Breast epithelium (tissue), 4 donors: ENCODE measurements around the gene C1orf53. TPM values are rescaled to one million over a fixed set of nuclear protein-coding genes. Genes with fewer than 3 reads are reported as not detected.
"Not testable (repeated sequence)": the region's sequence is repeated elsewhere in the genome, so short reads cannot be mapped to it uniquely, and the experiment has no call there.

Experiments
- DNase-seq, 2 donors: peaks; one replicate each; pipeline ENCODE4 v3.0.0-alpha.2; 2019; ENCODE audit warnings: low spot score in 2 of 2
- H3K27ac ChIP-seq, 2 donors: fragments of 200-600 bp; sonication (generic) in 1 of 2; one replicate each; pipeline ENCODE4 v1.5.1; 2016 to 2019; ENCODE audit warnings: mild to moderate bottlenecking in 1 of 2
- H3K27me3 ChIP-seq, 2 donors: fragments of 200-600 bp; sonication (generic) in 1 of 2; one replicate each; pipeline versions ENCODE4 v1.5.1 to v1.6.0; 2017 to 2019; ENCODE audit warnings: control low read depth in 1 of 2, mild to moderate bottlenecking in 1 of 2
- H3K36me3 ChIP-seq: fragments of 200-600 bp; one replicate; pipeline ENCODE4 v1.5.1; 2019
- H3K4me1 ChIP-seq, 2 donors: fragments of 200-600 bp; sonication (generic); one replicate each; pipeline ENCODE4 v1.5.1; 2016 to 2019; ENCODE audit warnings: control low read depth in 1 of 2
- H3K4me3 ChIP-seq, 3 donors: fragments of 200-600 bp; sonication (generic); 1 replicate in 2 of 3; 2 replicates in 1 of 3; pipeline ENCODE4 v1.5.1; 2016 to 2019; ENCODE audit warnings: mild to moderate bottlenecking in 3 of 3, moderate library complexity in 2 of 3
- H3K9me3 ChIP-seq, 2 donors: fragments of 200-600 bp; sonication (generic) in 1 of 2; one replicate each; pipeline ENCODE4 v1.5.1; 2016 to 2019; ENCODE audit warnings: control low read depth in 1 of 2
- CTCF ChIP-seq, 3 donors: fragments of 450-650 bp; IDR thresholded peaks; one replicate each; pipeline ENCODE4 v1.5.1; 2016 to 2017; ENCODE audit warnings: antibody characterized with exemption in 3 of 3, mild to moderate bottlenecking in 3 of 3, moderate library complexity in 3 of 3
- POLR2A ChIP-seq: fragments of 450-650 bp; IDR thresholded peaks from one replicate; pipeline ENCODE4 v1.6.1; 2016; ENCODE audit warnings: antibody characterized with exemption, mild to moderate bottlenecking, moderate library complexity
- POLR2AphosphoS5 ChIP-seq, 3 donors: sonication (generic); formaldehyde crosslinking; IDR thresholded peaks; one replicate each; pipeline ENCODE4 v1.6.1; 2017; ENCODE audit warnings: antibody characterized with exemption in 3 of 3
- intact Hi-C: fragments of 100-400 bp; cut with DNase I; formaldehyde crosslinking; loops from one replicate; pipeline ENCODE4 v1.15.1; 2023; ENCODE audit warnings: low total_unique reads
- total RNA-seq, 3 donors: library from RNA; depleted of rRNA; stranded (reverse); fragments of >200 nt; gene quantifications; one replicate each; pipeline ENCODE4 v1.1.0, GENCODE V29; 2016

Gene C1orf53
- total RNA-seq, 3 donors from 2014 or later = 2.0 to 2.6 (median 2.6) TPM

DNA sequence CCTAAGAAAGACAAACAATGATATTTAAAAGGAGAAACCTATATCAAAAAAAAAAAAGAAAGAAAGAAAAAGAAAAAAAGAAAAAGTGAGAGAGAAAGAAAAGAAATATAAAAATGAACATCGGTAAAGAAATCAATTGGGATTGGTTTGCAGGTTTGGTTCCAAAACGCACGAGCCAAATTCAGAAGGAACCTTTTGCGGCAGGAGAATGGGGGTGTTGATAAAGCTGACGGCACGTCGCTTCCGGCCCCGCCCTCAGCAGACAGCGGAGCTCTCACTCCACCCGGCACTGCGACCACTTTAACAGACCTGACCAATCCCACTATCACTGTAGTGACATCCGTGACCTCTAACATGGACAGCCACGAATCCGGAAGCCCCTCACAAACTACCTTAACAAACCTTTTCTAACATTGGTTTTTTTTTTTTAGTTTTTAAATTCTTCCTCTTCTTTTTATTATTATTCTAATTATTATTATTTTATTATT is 26.5 kb downstream of the C1orf53 start:
- Histone ChIP-seq H3K4me1 (no peaks in the 10 kb centered on the region), H3K4me3 (no peak overlapping the region), H3K36me3 (no peaks in the 10 kb centered on the region), H3K27me3 (peaks cover 0 to 56% of the 10 kb centered on the region in 2 donors), H3K9me3 (no peaks in the 10 kb centered on the region), H3K27ac (no peak overlapping the region)
- no peak for TF ChIP-seq CTCF (IDR thresholded peaks at IDR 0.05)
- TF ChIP-seq POLR2AphosphoS5 (IDR thresholded peaks at IDR 0.05) = no peak
- TF ChIP-seq POLR2A = no peak
- intact Hi-C loops = no loop called here
- DNase-seq = no peak

- no peak for TF ChIP-seq CTCF (IDR thresholded peaks at IDR 0.05)
- TF ChIP-seq POLR2AphosphoS5 (IDR thresholded peaks at IDR 0.05) = no peak
- no peak for TF ChIP-seq POLR2A
These were observed 30.6 kb downstream of the C1orf53 start for GRCh38 chr1:197933016-197933415.

DNA sequence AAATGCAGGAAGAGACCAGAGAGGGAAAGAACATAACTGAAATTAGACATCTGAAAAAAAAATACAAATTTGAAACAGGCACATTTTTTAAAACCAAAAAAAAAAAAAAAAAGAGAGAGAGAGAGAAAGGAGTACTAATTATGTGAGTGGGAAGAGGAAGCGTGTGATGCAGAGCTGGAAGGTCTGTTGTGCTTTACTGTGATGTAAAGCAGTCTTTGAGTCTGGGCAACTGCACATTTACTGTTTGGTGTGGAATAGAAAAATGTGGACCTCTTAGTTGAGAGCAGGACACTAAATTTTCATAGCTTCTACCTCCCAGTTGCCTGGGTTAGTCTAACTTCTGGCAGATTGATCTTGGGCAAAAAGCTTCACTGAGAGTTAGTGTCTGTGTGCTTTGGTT is 31.2 kb downstream of the C1orf53 start:
- no peaks in the 10 kb centered on the region for H3K4me1 ChIP-seq
- no peak overlapping the region for H3K27ac ChIP-seq
- H3K27me3 ChIP-seq = peaks cover 0 to 55% of the 10 kb centered on the region in 2 donors
- TF ChIP-seq POLR2AphosphoS5 (IDR thresholded peaks at IDR 0.05) = no peak
- TF ChIP-seq CTCF (IDR thresholded peaks at IDR 0.05) = no peak
- no peak for TF ChIP-seq POLR2A
- DNase-seq = no peak
- intact Hi-C loops = no loop called here
- no peak overlapping the region for H3K4me3 ChIP-seq
- H3K36me3 ChIP-seq = no peaks in the 10 kb centered on the region
- no peaks in the 10 kb centered on the region for H3K9me3 ChIP-seq

More at GRCh38 chr1:197933016-197933415, 30.6 kb downstream of the C1orf53 start:
- intact Hi-C loops = no loop called here
- DNase-seq = no peak
- no peak overlapping the region for H3K4me3 ChIP-seq
- H3K4me1 ChIP-seq = no peaks in the 10 kb centered on the region
- peaks cover 0 to 60% of the 10 kb centered on the region in 2 donors for H3K27me3 ChIP-seq
- H3K36me3 ChIP-seq = no peaks in the 10 kb centered on the region
- no peak overlapping the region for H3K27ac ChIP-seq
- H3K9me3 ChIP-seq = no peaks in the 10 kb centered on the region

DNA sequence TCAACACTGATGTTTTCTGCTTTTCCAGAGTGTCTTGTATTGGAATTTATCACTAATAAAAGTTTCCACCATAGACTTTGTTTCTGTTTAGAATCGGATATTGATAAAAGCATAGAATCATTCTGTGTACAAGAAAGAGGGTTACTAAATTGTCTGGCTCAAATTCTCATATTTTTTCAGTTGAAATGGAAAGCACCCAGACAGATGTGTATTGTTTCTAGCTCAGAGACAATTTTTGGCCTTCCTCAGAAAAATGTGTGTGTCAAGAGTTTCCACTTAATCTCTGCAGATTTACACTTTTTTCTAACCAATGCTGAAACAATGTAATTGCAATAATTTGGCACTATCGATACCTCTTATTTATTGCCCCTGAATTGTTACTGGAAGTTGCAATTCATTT is 35.0 kb downstream of the C1orf53 start:
- Histone ChIP-seq H3K27ac (no peak overlapping the region), H3K4me1 (no peaks in the 10 kb centered on the region), H3K4me3 (no peak overlapping the region), H3K36me3 (no peaks in the 10 kb centered on the region), H3K27me3 (peaks cover 0 to 27% of the 10 kb centered on the region in 2 donors), H3K9me3 (no peaks in the 10 kb centered on the region)
- no peak for TF ChIP-seq POLR2AphosphoS5 (IDR thresholded peaks at IDR 0.05)
- no peak for TF ChIP-seq POLR2A
- TF ChIP-seq CTCF (IDR thresholded peaks at IDR 0.05) = no peak
- no peak for DNase-seq
- intact Hi-C loops = no loop called here

GRCh38 chr1:197937892-197938291 is 35.5 kb downstream of the C1orf53 start:
- no peaks in the 10 kb centered on the region for H3K4me1 ChIP-seq
- no peak overlapping the region for H3K27ac ChIP-seq
- no peak overlapping the region for H3K4me3 ChIP-seq
- H3K27me3 ChIP-seq = peaks cover 0 to 22% of the 10 kb centered on the region in 2 donors
- no peak for DNase-seq
- H3K9me3 ChIP-seq = no peaks in the 10 kb centered on the region
- no peak for TF ChIP-seq POLR2A
- no peak for TF ChIP-seq POLR2AphosphoS5 (IDR thresholded peaks at IDR 0.05)
- TF ChIP-seq CTCF (IDR thresholded peaks at IDR 0.05) = no peak
- no peaks in the 10 kb centered on the region for H3K36me3 ChIP-seq
- intact Hi-C loops = no loop called here

DNA sequence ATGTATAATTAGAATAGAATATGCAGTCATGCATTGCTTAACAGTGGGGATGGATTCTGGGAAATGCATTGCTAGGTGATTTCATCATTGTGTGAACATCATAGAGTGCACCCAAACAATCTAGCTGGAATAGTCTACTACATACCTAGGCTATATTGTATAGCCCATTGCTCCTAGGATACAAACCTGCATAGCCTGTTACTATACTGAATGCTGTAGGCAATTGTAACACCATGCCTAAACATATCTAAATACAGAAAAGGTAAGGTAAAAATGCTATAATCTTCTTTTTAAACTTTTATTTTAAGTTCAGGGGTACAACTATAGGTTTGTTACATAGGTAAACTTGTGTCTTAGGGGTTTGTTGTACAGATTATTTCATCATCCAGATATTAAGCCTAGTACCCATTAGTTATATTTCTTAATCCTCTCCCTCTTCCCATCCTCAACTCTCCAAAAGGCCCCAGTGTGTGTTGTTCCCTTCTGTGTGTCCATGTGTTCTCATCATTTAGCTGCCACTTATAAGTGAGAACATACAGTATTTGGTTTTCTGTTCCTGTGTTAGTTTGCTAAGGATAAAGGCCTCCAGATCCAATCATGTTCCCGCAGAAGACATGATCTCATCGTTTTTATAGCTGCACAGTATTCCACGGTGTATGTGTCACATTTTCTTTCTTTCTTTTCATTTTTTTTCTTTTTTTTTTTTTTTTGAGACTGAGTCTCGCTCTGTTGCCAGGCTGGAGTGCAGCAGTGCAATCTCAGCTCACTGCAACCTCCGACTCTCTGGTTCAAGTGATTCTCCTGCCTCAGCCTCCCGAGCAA is 36.9 kb downstream of the C1orf53 start:
- H3K9me3 ChIP-seq, intact Hi-C loops, H3K4me1 ChIP-seq, H3K4me3 ChIP-seq, H3K27ac ChIP-seq, H3K27me3 ChIP-seq, DNase-seq, H3K36me3 ChIP-seq: not testable (repeated sequence)
